SK-N-SH (cell line): ENCODE measurements around the gene TSPAN12.

ENCODE experiments used
- CHD2 ChIP-seq: fragments of 150-350 bp; IDR thresholded peaks from 2 replicates; pipeline ENCODE4 v1.6.1; 2018; ENCODE audit warnings: low read length; ENCODE audit not compliant: partially characterized antibody
- EP300 ChIP-seq, 2 experiments: IDR thresholded peaks; 2 replicates each; pipeline versions ENCODE4 v1.4.0 to v1.6.1; 2012; ENCODE audit warnings: borderline replicate concordance in 1 of 2, low read depth in 1 of 2, low read length in 1 of 2
- JUND ChIP-seq: IDR thresholded peaks from 2 replicates; pipeline ENCODE4 v1.4.0; 2012
- MEF2A ChIP-seq: IDR thresholded peaks from 2 replicates; pipeline ENCODE4 v1.4.0; 2012; ENCODE audit warnings: low read depth, borderline replicate concordance
- POLR2AphosphoS5 ChIP-seq: IDR thresholded peaks from 2 replicates; pipeline ENCODE4 v1.6.1; 2012; ENCODE audit warnings: low read depth, low read length
- RAD21 ChIP-seq: IDR thresholded peaks from 2 replicates; pipeline ENCODE4 v1.6.1; 2012; ENCODE audit warnings: mild to moderate bottlenecking, low read length
- SMC3 ChIP-seq: IDR thresholded peaks from 2 replicates; pipeline ENCODE4 v1.6.1; 2012; ENCODE audit warnings: low read depth, low read length, improper control_type of control experiment
- TF ChIP-seq, protein P1 (sequence below): fragments of 200-600 bp; sonication (generic); IDR thresholded peaks from 2 replicates; pipeline ENCODE4 v1.6.1; 2017; ENCODE audit warnings: antibody characterized with exemption, mild to moderate bottlenecking, moderate library complexity
- TF ChIP-seq, protein P2 (sequence below): IDR thresholded peaks from 2 replicates; pipeline ENCODE4 v1.4.0; 2012; ENCODE audit warnings: low read depth
- TF ChIP-seq, protein P3 (sequence below): IDR thresholded peaks from 2 replicates; pipeline ENCODE4 v1.6.1; 2012; ENCODE audit warnings: mild to moderate bottlenecking, low read depth, low read length, moderate library complexity

DNA sequence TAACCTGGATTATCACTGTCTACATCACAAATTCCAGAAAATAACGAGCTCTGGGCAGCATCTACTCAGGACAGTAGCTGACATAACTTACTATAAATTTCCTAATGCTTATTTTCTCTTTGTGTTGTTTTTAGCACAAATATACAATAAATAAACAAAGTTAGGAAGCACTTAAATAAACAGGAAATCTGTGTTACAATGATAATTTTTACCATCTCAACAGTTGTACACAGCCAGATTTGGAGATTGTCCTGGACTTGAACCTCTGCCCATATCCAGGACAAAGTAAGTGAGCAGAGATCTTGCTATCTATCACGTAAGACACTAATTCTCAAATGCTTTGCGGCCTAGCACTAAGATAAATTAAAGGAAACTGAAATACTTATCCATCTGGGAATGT, 48.7 kb downstream of the TSPAN12 start:
- TF ChIP-seq, protein P1, sequence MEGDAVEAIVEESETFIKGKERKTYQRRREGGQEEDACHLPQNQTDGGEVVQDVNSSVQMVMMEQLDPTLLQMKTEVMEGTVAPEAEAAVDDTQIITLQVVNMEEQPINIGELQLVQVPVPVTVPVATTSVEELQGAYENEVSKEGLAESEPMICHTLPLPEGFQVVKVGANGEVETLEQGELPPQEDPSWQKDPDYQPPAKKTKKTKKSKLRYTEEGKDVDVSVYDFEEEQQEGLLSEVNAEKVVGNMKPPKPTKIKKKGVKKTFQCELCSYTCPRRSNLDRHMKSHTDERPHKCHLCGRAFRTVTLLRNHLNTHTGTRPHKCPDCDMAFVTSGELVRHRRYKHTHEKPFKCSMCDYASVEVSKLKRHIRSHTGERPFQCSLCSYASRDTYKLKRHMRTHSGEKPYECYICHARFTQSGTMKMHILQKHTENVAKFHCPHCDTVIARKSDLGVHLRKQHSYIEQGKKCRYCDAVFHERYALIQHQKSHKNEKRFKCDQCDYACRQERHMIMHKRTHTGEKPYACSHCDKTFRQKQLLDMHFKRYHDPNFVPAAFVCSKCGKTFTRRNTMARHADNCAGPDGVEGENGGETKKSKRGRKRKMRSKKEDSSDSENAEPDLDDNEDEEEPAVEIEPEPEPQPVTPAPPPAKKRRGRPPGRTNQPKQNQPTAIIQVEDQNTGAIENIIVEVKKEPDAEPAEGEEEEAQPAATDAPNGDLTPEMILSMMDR = no peak
- TF ChIP-seq EP300 (IDR thresholded peaks at IDR 0.05; ENCODE audit: borderline replicate concordance in 1 of 2, low read depth in 1 of 2, low read length in 1 of 2) (no peak), POLR2AphosphoS5 (no peak), SMC3 (no peak), JUND (no peak), RAD21 (no peak), CHD2 (no peak), MEF2A (no peak)
- TF ChIP-seq, protein P2, sequence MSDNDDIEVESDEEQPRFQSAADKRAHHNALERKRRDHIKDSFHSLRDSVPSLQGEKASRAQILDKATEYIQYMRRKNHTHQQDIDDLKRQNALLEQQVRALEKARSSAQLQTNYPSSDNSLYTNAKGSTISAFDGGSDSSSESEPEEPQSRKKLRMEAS = no peak
- TF ChIP-seq, protein P3, sequence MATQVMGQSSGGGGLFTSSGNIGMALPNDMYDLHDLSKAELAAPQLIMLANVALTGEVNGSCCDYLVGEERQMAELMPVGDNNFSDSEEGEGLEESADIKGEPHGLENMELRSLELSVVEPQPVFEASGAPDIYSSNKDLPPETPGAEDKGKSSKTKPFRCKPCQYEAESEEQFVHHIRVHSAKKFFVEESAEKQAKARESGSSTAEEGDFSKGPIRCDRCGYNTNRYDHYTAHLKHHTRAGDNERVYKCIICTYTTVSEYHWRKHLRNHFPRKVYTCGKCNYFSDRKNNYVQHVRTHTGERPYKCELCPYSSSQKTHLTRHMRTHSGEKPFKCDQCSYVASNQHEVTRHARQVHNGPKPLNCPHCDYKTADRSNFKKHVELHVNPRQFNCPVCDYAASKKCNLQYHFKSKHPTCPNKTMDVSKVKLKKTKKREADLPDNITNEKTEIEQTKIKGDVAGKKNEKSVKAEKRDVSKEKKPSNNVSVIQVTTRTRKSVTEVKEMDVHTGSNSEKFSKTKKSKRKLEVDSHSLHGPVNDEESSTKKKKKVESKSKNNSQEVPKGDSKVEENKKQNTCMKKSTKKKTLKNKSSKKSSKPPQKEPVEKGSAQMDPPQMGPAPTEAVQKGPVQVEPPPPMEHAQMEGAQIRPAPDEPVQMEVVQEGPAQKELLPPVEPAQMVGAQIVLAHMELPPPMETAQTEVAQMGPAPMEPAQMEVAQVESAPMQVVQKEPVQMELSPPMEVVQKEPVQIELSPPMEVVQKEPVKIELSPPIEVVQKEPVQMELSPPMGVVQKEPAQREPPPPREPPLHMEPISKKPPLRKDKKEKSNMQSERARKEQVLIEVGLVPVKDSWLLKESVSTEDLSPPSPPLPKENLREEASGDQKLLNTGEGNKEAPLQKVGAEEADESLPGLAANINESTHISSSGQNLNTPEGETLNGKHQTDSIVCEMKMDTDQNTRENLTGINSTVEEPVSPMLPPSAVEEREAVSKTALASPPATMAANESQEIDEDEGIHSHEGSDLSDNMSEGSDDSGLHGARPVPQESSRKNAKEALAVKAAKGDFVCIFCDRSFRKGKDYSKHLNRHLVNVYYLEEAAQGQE = no peak
